ENCODE results near the gene JAZF1.

GRCh38 chr7:27952456-27953285 lies 227.9 kb downstream of the JAZF1 start:
- TF ChIP-seq CTCF (conservative IDR thresholded peaks at IDR 0.05 in 1 of 2, IDR thresholded peaks at IDR 0.05 in 1 of 2; ENCODE audit: extremely low read depth in 1 of 2, insufficient read depth in 1 of 2, low read depth in 1 of 2, low read length in 2 of 2): no peak
- no peak for TF ChIP-seq EZH2 (IDR thresholded peaks at IDR 0.05; ENCODE audit: borderline replicate concordance, low read length)

Measured in mammary epithelial cell (primary cell).